ENCODE results near the gene ITPK1.
"Not testable (repeated sequence)": the region's sequence is repeated elsewhere in the genome, so short reads cannot be mapped to it uniquely, and the experiment has no call there.

Gene ITPK1

DNA sequence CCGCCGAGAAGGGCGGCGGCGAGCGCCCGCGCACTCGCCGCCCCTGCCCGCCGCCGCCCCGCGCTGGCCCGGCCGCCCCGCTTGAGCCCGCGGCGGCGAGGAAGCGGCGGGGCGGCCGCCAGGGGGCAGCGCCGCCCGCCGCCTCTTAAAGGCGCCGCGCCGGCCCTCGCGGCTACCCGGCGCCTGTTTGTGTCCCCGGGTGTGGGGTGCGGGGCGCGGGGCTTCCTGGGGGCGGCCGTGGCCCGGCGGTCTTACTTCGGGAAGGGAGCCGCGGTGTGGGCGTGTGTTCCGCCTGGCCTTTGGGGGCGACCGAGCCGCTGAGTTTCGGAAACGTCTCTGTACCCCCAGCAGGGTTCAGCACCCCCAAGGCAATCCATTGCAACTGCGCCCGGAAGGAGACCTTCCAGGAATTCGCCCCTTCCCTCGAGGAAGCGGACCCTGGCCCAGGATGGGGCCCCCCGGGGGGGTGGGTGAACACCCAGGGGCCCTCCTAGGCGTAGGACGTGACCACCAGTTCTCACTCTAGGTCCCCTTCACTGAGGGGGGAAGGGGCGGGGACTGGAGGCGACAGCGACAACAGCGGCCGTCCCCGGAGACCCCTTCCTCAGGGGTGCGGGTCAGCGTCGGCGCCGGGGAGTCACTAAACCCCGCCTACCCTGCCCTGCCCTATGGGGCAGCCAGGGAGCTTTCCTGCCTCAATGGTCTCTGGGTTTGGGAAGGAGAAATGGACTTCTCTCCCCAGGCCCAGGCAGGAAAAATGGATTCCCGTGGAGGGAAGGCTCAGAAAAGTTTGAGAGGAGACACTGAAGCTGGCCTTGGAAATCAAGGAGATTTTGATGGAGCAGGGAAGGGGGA lies at the start of gene ITPK1:
TSS of gene ITPK1 (minus strand) at position 105 of the 855 bp plus-strand sequence. CDS start 762 bp downstream, outside the sequence.
- peak; percentile 36 for DNase-seq

DNA sequence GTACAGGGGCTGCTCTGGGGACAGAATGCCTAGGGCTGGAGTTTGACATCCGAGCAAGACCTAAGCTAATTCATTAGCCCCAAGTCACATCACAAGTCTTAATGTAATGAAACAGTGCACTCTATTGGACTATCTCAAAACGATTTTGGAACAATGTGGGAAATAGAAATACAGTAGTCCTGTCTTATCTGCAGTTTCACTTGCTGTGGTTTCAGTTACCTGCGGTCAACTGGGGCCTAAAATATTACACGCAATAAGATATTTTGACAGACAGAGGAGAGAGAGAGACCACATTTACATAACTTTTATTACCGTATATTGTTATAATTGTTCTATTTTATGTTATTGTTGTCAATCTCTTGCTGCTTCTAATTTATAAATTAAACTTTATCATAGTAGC lies 47.8 kb upstream of the ITPK1 start:
- no peak for DNase-seq

DNA sequence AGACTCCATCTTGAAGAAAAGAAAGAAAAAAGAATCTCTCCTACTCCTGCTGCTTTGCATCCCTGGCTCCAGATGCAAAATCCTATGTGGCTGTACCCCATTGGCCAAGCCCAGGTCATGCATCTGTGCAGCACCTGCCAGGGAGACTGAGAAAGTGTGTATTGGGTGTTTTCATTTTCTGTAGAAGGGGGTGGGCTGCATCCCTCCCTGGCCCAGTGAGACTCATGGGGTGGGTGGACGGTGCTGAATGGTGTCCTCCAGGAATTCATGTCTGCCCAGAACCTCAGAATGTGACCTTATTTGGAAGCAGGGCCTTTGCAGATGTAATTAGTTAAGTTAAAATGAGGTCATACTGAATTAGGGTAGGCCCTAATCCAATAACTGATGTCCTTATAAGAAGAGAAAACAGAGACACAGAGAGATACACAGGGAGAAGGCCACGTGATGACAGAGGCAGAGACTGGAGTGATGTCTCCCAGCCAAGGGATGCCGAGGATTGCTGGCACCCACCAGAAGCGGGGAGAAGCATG lies 45.8 kb upstream of the ITPK1 start:
- DNase-seq, result no peak

DNA sequence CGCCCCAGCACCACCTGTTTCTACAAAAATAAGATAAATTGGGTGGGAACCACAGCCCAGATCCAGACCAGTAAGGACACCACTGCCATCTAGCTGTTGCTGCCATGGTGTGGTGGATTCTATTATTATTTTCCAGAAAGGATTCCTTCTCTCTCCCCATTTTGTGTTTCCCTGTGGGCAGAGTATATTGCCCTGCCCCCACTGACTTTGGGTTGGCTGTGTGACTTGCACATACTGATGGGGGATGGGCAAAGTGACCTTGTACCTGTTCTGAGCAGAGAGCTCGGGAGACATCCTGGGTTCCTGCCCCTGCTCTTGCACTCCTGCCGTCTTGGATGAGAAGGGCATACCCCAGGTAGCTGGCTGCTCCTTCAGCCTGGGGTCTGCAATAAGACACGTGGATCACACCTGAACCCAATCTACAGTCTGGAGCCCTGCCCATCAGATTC lies 44.7 kb upstream of the ITPK1 start:
- no peak for DNase-seq

DNA sequence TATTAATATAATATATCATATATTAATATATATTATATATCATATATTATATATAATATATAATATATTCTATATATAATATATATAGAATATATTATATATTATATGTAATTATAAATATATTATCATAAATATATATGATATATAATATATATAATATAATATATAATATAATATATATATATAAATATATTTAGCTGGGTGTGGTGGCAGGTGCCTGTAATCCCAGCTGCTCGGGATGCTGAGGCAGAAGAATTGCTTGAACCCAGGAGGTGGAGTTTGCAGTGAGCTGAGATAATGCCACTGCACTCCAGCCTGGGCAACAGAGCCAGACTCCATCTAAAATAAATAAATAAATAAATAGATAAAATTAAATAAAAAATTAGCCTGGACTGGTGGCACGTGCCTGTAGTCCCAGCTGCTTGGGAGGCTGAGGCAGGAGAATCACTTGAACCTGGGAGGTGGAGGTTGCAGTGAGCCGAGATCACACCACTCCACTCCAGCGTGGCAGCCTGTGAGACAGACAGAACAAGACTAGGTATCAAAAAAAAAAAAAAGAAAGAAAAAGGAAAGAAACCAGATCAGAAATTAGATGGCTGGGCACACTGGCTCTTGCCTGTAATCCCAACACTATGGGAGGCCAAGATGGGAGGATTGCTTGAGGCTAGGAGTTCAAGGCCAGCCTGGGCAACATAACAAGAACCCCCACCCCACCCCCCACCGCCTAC lies 44.1 kb upstream of the ITPK1 start:
- not testable (repeated sequence) for DNase-seq

DNA sequence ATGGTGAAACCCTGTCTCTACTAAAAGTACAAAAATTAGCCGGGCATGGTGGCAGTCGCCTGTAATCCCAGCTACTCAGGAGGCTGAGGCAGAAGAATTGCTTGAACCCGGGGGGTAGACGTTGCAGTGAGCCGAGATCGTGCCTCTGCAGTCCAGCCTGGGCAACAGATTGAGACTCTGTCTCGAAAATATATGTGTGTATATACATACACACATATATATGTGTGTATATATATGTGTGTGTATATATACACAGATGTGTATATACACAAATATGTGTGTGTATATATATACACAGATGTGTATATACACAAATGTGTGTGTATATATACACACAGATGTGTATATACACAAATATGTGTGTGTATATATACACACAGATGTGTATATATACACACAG lies 42.6 kb upstream of the ITPK1 start:
- DNase-seq, result not testable (repeated sequence)

DNA sequence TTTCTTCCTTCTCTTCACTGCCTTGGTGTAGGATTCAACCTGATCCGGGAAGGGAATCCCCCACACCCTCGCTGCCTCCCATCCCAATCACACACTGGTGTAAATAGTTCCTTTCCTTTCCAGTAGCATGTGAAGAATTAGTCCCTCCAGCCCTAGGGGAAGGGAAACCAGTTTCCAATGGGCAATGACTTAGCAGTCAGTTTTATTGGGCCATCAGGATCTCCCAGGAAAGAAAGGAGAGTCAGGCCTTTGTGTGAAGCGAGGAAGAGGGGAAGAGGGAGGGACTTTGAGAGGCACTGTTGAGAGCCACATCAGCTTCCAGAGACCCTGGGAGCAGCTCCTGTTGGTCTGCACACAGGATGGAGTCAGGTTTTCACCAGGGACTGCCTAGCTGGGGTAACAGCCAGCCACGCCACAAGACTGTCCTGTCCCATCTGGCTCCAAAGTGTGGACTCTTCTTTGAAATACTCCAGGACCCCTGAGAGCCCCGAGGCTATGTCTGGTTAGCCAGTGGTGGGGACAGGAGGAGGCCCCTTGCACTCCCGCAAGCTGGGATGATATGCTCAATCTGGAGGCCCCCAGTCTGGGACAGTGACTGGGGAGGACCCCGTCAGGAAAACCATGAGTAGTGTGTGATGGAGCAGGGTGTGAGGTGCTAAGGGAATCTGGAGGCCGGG lies 41.1 kb upstream of the ITPK1 start:
- no peak for DNase-seq

DNA sequence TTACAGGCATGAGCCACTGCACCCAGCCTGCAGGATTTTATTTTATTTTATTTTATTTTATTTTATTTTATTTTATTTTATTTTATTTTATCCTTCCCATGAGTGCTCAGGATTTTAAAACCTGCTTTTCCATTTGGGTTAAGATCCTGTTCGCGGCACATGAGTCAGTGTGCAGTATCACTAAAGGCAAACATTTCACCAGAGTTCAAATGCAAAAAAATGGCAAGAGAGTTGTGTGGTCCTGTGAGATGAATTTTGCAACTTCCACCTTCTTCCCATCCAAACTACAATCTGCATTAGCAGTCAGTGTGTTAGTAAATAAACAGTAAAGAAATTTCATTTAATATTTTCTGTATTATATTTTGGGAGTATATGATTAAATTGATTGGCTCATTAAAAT lies 39.9 kb upstream of the ITPK1 start:
- DNase-seq, result no peak

DNA sequence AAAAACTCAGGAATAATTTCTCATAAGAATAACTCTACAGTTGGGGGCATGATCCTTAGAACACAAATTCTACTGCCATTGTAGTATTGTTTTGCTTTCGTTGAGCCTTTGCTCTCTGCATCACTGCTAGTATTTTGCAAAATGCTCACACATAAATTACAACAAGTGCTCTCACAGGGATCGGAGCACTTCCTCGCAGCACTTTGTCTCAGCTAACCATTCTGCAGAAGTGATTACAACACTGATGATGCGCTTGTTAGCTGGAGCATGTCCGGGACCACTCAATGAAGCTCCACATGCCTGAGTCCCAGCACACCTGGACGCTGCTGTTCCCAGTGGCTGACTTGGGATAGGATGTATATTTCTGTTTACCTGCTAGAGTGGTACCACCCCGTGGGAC lies 37.4 kb upstream of the ITPK1 start:
- DNase-seq, result no peak

DNA sequence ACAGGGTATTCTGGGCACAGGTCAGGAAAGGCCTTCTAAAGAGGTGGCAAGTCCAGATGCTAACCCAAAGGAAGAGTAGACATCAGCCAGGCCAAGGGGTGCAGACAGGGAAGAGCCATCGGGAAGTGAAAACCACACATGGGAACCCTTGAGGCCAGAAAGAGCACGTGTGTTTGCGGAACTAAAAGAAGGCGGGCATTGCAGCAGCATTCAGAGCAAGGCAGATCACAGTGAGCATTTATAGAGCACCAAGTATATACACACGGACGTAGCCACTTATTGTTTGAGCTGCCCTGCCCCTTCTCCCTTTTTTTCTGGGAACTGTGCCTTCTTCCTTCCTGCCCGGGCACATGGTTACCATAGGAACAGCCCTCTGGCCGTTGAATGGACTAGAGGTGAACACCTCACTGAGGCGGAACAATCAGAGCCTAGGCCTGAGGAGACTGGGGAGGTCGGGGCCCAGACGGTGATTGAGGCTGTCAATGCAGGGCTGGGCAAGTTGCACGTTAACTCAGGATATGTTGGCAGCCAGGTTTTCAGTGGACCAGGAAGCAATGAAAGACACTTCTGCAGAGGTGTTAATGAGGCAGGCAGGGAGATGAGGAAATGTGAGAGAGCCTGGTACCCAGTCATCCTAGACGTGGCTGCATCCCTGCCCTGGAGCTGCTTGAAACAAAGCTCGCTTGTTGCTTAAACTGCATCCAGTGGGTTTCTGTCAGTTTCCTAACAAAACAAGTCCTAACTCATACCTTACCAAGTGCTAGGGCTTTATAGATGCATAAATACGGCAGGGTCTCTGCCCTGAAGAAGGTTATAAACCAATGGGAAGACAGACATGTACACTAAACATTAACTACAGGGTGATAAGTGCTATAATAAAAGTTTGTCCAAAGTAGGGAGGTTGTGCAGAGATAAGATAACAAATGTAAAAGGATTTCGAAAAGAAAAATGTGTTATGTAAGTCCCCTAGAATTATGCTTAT lies 34.8 kb upstream of the ITPK1 start:
- no peak for DNase-seq

DNA sequence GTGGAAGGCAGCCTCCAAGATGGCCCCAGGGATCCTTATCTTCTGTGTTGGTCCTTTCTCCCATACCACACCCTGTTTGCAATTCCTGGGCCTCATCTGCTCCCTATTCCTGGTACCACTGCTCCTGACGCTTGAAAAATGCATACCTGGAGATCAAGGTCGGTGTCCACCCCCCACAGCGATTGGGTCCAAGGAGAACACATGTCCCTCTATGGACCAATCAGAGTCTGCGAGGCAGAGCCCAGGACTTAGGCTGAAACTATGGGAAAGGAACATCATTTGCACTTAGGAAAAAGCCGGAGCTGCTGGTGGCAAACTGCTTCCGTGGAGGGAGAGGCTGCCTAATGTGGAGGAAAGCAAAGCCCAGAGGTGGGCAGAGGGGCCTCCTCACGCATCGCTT lies 33.3 kb upstream of the ITPK1 start:
- no peak for DNase-seq

DNA sequence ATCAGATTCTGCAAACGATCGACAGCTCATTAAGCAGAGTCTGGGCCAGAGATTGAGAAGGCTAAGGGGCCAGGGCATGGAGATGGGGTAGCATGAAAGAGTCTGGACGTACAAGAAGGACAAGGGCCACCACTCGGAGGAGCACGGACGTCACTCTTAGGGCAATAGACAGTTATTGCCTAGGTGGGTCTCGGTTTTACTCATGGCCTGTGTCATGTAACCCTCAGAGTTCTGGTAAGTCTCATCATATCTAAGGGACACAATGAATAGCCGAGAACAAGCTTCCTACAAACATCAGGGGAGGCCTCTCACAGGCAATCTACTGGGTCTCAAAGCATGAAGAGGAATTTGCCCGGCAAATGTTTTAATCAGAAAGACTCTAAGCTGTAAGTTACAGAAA lies 30.4 kb upstream of the ITPK1 start:
- DNase-seq, result no peak

DNA sequence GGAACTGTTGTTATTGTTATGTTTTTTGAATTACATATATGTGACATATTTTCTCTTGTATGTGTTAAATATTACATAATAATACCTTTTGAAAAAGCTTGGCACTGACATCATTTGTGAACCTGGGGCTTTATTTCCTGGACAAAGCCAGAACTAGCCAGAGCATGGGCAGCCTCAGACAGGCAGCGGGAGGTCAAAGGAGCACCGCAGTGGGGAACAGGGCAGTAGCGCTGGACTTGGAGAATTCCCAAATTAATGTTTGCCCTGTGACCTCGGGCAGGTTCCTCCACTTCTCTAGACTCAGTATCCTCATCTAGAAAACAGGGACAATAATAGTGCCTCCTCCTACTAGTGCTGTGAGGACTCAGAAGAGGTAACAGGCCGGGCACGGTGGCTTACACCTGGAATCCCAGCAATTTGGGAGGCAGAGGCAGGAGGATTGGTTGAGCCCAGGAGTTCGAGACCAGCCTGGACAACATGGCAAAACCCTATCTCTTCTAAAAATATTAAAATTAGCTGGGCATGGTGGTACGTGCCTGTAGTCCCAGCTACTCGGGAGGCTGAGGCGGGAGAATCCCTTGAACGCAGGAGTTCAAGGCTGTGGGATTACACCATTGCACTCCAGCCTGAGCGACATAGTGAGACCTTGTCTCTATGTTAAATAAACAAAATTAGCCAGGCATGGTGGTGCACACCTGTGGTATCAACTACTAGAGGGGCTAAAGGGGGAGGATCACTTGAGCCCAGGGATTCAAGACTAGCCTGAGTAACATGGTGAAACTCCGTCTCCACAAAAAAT lies 27.3 kb upstream of the ITPK1 start:
- DNase-seq, result no peak

DNA sequence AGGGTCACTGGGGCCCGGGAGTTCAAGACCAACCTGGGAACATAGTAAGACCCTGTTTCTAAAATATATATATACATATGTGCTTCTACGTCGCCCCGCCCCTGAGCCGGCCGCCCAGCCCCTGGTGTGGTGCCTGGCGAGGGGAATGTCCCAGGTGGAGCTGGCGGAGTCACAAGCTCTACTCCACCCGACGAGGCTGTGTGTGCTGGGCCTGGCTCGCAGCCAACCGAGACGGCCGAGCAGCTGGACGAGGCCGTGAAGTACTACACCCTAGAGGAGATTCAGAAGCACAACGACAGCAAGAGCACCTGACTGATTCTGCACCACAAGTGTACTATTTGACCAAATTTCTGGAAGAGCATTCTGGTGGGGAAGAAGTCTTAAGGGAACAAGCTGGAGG lies 22.1 kb upstream of the ITPK1 start:
- DNase-seq, result no peak

DNA sequence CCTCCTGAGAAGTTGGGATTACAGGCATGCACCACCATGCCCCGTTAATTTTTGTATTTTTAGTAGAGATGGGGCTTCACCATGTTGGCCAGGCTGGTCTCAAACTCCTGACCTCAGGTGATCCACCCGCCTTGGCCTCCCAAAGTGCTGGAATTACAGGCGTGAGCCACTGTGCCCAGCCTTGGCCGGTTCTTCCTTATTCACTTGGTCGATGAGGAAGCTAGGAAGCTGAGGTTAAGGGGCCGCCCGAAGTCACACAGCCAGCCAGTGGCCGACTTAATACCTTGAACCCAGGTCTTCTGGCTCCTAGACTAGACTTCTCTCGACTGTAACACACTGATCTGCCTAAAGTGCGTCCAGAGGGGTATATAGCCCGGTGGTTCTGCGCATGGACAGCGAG lies 20.8 kb upstream of the ITPK1 start:
- DNase-seq, result not testable (repeated sequence)

DNA sequence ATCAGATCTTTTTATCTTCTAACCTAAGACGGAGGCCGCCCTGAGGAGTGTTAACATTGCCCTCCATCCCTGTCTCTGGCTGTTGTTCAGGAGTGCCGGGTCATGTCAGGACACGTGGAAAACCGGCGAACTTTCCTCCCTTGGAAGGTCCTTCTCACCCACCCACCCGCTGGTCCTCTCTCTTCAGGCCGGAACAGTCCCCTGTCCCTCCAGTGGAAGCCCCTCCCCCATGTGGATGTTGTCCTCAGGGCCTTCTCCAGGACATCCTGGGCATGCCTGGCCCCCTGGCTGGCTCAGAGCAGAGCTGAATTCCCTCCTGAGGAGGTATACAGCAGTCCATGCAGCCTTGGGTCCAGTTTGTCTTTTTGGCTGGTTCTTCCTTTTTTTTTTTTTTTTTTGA lies 20.3 kb upstream of the ITPK1 start:
- no peak for DNase-seq

DNA sequence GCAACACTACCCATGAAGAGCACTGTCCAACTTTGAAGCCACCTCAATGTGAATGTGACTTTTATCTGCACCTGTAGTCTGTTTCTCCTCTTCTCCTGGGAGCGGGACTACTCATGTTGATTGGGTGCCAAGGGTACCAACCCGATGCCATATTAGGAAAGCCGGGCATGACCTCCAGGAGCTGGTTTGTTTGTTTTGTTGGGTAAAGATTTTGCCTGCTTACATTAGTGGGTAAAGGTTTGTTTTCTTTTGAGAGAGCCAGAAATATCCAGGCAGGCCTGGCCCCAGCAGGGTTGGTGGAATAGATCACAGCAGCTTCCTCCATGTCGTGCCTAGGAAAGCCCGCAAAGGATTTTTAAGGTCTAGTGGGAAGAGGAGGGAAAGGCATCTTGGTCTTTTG lies 19.7 kb upstream of the ITPK1 start:
- no peak for DNase-seq

DNA sequence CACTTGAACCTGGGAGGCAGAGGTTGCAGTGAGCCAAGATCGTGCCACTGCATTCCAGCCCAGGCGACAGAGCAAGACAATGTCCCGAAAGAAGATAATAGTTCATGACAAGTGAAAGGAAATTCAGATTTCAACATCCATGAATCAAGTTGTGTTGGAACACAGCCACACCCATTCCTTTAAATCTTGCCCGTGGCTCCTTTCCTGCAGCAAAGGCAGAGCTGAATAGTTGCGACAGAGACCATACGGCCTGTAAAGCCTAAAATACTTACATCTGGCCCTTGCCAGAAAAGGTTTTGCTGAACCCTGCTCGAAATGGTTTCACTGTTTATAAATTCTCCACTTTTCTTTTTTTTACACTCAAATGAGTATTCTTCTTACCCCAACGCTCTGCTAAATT lies 17.7 kb upstream of the ITPK1 start:
- DNase-seq, result no peak

DNA sequence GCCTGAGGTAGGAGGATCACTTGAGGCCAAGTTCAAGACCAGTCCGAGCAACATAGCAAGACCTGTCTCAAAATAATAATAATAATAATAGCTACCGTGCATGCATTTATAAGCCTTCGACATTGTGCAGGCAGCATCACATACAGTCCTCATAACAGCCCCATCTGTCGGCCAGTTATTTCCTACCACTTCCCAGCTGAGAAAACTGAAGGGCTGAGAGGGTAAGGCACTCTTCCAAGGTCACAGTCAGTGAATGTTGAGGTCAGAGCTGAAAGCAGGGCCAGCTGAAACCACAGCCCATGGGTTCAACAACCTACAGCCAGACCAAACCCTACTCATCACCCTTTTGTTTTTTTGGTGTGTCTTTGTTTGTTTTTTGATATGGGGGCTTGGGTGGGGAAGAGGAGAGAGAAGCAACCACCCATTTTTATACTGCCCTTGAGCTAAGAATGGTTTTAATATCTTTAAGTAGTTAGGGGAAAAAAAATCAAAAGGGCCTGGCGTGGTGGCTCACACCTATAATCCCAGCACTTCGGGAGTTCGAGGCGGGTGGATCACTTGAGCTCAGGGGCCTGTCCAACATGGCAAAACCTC lies 16.8 kb upstream of the ITPK1 start:
- no peak for DNase-seq

DNA sequence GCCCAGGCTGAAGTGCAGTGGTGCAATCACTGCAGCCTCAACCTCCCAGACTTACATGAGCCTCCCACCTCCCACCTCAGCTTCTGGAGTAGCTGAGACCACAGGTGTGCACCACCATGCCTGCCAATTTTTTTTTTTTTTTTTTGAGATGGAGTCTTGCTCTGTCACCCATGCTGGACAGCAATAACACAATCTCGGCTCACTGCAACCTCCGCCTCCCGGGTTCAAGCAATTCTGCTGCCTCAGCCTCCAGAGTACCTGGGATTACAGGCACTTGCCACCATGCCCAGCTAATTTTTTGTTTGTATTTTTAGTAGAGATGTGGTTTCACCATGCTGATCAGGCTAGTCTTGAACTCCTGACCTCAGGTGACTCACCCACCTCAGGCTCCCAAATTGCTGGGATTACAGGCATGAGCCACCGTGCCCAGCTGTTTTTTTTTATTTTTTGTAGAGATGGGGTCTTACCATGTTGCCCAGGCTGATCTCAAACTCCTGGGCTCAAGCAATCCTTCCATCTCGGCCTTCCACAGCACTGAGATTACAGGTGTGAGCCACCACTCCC lies 15.6 kb upstream of the ITPK1 start:
- DNase-seq, result not testable (repeated sequence)
